Panc1 (cell line): ENCODE data around the gene PAQR4.

Experiments
- POLR2AphosphoS5 ChIP-seq: IDR thresholded peaks from 2 replicates; pipeline ENCODE4 v1.6.1; 2012; ENCODE audit warnings: mild to moderate bottlenecking, low read depth, low read length, moderate library complexity
- SIN3A ChIP-seq: IDR thresholded peaks from 2 replicates; pipeline ENCODE4 v1.6.1; 2012; ENCODE audit warnings: low read depth, mild to moderate bottlenecking, low read length, moderate library complexity, borderline replicate concordance; ENCODE audit not compliant: insufficient read depth
- TCF7L2 ChIP-seq: IDR thresholded peaks from 2 replicates; pipeline ENCODE4 v1.6.1; 2011; ENCODE audit warnings: mild to moderate bottlenecking, low read depth, low read length, inconsistent platforms
- TF ChIP-seq, protein P1 (sequence below): fragments of 450-650 bp; IDR thresholded peaks from 2 replicates; pipeline ENCODE4 v1.5.1; 2017; ENCODE audit warnings: mild to moderate bottlenecking
- TF ChIP-seq, protein P2 (sequence below), 2 experiments: IDR thresholded peaks; 2 replicates each; pipeline ENCODE4 v1.6.1; 2011 to 2012; ENCODE audit warnings: low read depth in 2 of 2, control low read depth in 1 of 2, low read length in 1 of 2, mild to moderate bottlenecking in 1 of 2, moderate library complexity in 1 of 2; ENCODE audit not compliant: insufficient read depth in 1 of 2

GRCh38 chr16:2925951-2926649 lies 43.0 kb upstream of the PAQR4 start:
- TF ChIP-seq, protein P1, sequence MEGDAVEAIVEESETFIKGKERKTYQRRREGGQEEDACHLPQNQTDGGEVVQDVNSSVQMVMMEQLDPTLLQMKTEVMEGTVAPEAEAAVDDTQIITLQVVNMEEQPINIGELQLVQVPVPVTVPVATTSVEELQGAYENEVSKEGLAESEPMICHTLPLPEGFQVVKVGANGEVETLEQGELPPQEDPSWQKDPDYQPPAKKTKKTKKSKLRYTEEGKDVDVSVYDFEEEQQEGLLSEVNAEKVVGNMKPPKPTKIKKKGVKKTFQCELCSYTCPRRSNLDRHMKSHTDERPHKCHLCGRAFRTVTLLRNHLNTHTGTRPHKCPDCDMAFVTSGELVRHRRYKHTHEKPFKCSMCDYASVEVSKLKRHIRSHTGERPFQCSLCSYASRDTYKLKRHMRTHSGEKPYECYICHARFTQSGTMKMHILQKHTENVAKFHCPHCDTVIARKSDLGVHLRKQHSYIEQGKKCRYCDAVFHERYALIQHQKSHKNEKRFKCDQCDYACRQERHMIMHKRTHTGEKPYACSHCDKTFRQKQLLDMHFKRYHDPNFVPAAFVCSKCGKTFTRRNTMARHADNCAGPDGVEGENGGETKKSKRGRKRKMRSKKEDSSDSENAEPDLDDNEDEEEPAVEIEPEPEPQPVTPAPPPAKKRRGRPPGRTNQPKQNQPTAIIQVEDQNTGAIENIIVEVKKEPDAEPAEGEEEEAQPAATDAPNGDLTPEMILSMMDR = no peak
- TF ChIP-seq POLR2AphosphoS5 = no peak
- TF ChIP-seq, protein P2, sequence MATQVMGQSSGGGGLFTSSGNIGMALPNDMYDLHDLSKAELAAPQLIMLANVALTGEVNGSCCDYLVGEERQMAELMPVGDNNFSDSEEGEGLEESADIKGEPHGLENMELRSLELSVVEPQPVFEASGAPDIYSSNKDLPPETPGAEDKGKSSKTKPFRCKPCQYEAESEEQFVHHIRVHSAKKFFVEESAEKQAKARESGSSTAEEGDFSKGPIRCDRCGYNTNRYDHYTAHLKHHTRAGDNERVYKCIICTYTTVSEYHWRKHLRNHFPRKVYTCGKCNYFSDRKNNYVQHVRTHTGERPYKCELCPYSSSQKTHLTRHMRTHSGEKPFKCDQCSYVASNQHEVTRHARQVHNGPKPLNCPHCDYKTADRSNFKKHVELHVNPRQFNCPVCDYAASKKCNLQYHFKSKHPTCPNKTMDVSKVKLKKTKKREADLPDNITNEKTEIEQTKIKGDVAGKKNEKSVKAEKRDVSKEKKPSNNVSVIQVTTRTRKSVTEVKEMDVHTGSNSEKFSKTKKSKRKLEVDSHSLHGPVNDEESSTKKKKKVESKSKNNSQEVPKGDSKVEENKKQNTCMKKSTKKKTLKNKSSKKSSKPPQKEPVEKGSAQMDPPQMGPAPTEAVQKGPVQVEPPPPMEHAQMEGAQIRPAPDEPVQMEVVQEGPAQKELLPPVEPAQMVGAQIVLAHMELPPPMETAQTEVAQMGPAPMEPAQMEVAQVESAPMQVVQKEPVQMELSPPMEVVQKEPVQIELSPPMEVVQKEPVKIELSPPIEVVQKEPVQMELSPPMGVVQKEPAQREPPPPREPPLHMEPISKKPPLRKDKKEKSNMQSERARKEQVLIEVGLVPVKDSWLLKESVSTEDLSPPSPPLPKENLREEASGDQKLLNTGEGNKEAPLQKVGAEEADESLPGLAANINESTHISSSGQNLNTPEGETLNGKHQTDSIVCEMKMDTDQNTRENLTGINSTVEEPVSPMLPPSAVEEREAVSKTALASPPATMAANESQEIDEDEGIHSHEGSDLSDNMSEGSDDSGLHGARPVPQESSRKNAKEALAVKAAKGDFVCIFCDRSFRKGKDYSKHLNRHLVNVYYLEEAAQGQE (IDR thresholded peaks at IDR 0.05; ENCODE audit: insufficient read depth in 1 of 2, low read depth in 2 of 2, low read length in 1 of 2) = no peak
- no peak for TF ChIP-seq TCF7L2
- no peak for TF ChIP-seq SIN3A
